ENCODE measurements around the gene ST13. TPM values are rescaled to one million over a fixed set of nuclear protein-coding genes. Genes with fewer than 3 reads are reported as not detected.

Gene ST13
- total and polyA plus RNA-seq, 2 of the 4 experiments (the other 2 are of a cell fraction): 115 to 235 TPM

DNA sequence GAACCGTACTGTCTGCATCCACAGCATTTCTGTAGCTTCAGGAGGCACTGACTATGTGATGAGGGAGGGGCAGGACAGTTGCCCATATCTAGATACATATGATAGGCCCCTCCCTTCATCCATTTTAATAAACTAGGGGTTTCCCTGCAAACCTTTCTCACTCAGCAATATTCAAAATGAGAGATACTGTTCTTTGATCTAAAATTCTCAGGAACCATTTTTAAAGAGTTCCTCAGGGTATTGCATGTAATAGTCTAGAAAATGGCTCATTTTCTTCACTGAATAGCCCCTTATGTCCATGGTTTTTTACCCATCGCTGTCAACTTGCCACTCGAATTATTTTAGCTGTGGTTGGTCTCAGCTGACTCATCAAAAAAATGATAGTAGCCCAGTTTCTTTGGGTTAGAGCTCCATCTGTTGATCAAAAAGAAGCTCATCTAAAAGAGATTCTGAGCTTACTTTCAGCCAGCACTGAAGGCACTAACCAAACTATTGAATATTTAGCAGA is 42.5 kb upstream of the ST13 start (continued):
- TF ChIP-seq FOS (IDR thresholded peaks at IDR 0.05; ENCODE audit: low read depth, low read length) (0 out of 2 replicates have a peak, but pooled peaks have one; percentile 7), RCOR1 (IDR thresholded peaks at IDR 0.05; ENCODE audit: insufficient replicate concordance, low read length) (no peak), SMC3 (IDR thresholded peaks at IDR 0.05; ENCODE audit: low read depth, low read length) (peak; percentile 60; the same call in 1 of the 2 replicates), CHD1 (IDR thresholded peaks at IDR 0.05; ENCODE audit: low read depth, low read length) (no peak), CEBPB (IDR thresholded peaks at IDR 0.05; ENCODE audit: low read depth, low read length) (no peak)
- TF ChIP-seq, protein P1, sequence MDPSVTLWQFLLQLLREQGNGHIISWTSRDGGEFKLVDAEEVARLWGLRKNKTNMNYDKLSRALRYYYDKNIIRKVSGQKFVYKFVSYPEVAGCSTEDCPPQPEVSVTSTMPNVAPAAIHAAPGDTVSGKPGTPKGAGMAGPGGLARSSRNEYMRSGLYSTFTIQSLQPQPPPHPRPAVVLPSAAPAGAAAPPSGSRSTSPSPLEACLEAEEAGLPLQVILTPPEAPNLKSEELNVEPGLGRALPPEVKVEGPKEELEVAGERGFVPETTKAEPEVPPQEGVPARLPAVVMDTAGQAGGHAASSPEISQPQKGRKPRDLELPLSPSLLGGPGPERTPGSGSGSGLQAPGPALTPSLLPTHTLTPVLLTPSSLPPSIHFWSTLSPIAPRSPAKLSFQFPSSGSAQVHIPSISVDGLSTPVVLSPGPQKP (IDR thresholded peaks at IDR 0.05; ENCODE audit: borderline replicate concordance, low read depth, low read length): no peak
